WI38 (cell line): ENCODE results near the gene HCN2.
"Not testable (repeated sequence)": the region's sequence is repeated elsewhere in the genome, so short reads cannot be mapped to it uniquely, and the experiment has no call there.

Source experiments
- H3K4me3 ChIP-seq: 2 replicates; pipeline ENCODE4 v1.5.1; 2011; ENCODE audit warnings: low read depth, mild to moderate bottlenecking, control low read depth, low read length
- CTCF ChIP-seq: IDR thresholded peaks from 2 replicates; pipeline ENCODE4 v1.5.1; 2012; ENCODE audit warnings: low read depth, mild to moderate bottlenecking, control low read depth, low read length

Gene HCN2

GRCh38 chr19:604355-604754 is 14.7 kb downstream of the HCN2 start:
- H3K4me3 ChIP-seq = no peak overlapping the region
- TF ChIP-seq CTCF = no peak

GRCh38 chr19:605061-605971 is 15.6 kb downstream of the HCN2 start:
- not testable (repeated sequence) for H3K4me3 ChIP-seq

DNA sequence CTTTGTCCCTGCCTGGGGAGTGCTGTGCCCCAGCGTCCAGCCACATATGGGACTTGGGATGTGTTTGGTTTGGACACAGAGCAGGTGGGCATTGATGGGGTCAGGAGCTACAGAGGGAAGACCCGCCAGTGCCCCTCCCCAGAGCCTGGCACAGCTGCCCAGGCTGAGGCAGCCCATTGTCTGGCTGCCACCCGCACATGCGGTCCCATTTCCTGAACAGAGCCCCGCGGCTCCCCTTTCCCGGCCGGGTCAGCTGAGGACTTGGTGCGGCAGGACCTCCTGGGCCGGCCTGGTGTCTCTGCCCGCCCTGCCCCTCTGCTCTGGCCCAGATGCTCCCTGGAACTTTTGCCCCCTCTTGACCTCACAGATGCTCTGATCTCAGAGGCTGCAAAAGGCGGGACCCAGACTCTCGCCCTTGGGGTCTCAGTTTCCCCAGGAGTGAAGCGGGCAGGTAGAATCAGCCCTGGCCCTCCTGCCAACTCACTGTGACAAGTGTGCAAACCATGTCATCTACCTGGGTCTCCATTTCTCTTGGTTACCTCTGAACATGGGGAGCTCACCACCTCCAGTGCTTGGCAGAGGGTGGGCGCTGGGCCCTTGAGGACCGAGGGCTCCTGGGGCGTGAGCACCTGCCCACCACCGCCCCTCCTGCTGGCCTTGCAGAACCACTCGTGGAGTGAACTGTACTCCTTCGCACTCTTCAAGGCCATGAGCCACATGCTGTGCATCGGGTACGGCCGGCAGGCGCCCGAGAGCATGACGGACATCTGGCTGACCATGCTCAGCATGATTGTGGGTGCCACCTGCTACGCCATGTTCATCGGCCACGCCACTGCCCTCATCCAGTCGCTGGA is 17.8 kb downstream of the HCN2 start:
- no peak overlapping the region for H3K4me3 ChIP-seq
- TF ChIP-seq CTCF = no peak

- TF ChIP-seq CTCF = no peak
- no peak overlapping the region for H3K4me3 ChIP-seq
Observed at GRCh38 chr19:608155-609003, 18.7 kb downstream of the HCN2 start.

DNA sequence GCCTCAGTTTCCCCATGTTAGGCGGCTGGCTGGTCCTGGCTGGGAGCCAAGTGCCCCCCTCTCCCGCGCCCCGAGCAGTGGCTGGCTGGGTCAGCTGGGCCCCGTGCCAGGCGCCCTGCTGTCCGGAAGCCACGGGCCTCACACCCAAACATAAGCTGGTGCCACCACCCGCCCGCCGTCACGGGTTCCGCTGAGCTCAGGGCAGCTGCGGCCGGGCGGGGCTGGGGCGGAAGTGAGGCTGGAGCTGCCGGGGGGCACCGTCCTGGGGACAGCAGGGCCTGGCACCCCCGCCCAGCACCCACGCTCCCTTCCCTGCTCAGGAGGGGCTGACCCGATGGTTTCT is 19.3 kb downstream of the HCN2 start:
- no peak overlapping the region for H3K4me3 ChIP-seq
- no peak for TF ChIP-seq CTCF

DNA sequence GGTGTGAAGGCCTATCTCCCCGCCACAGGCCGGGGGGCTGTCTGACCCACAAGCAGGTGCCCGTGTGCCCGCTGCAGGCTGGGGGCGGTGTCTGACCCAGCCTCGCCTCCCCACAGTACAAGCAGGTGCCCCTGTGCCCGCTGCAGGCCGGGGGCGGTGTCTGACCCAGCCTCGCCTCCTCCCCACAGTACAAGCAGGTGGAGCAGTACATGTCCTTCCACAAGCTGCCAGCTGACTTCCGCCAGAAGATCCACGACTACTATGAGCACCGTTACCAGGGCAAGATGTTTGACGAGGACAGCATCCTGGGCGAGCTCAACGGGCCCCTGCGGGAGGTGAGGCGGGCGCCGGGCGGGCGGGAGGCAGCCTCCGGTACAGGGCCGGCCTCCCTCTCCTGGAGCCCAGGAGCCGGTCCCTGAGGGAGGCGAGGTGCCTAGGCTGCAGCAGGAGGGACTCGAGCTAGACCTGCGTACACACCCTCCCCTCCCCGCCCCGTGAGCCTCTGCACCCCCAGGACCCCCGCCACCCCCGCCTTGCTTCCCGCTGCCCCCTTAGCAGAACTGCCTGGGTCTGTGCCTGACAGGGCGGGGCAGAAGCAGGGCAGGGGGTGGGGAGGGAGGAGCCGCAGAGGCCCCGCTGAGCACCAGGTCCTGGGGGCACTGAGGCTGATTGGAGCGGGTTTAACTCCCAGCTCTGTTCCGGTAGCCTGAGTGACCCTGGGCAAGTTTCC is 20.6 kb downstream of the HCN2 start:
- H3K4me3 ChIP-seq = no peak overlapping the region
- no peak for TF ChIP-seq CTCF
